ENCODE results near the gene DDX51. TPM values are rescaled to one million over a fixed set of nuclear protein-coding genes. Genes with fewer than 3 reads are reported as not detected.

The DDX51 gene
- total and polyA plus RNA-seq, 2 experiments from 2014 or later: 6.8 to 16.1 TPM

- Histone ChIP-seq H3K36me3 (replicated peaks; ENCODE audit: insufficient read depth, low read depth) (no peaks in the 10 kb centered on the region), H3K27ac (no peak overlapping the region), H3K4me1 (ENCODE audit: insufficient read depth) (no peaks in the 10 kb centered on the region), H3K27me3 (peaks cover 5% of the 10 kb centered on the region), H3K79me2 (no peaks in the 10 kb centered on the region), H3K9me3 (ENCODE audit: low read depth) (no peaks in the 10 kb centered on the region), H3K4me3 (no peak overlapping the region), H2AFZ (no peak overlapping the region), H3K4me2 (no peak overlapping the region), H4K20me1 (ENCODE audit: insufficient read depth, poor library complexity, severe bottlenecking) (no peaks in the 10 kb centered on the region), H3K9me2 (replicated peaks; ENCODE audit: insufficient read depth) (no peaks in the 10 kb centered on the region)
- 69% methylated on average over 13 of the region's 17 CpGs for WGBS (ENCODE audit: low lambda C conversion rate, missing lambda C conversion rate)
- DNase-seq (ENCODE audit: low spot score): no peak
- TF ChIP-seq EZH2 (IDR thresholded peaks at IDR 0.05; ENCODE audit: borderline replicate concordance) (no peak), EZH2phosphoT487 (IDR thresholded peaks at IDR 0.05; ENCODE audit: low read depth, severe bottlenecking, unreplicated experiment) (no peak), CTCF (IDR thresholded peaks at IDR 0.05; ENCODE audit: poor library complexity) (no peak)
Measured at GRCh38 chr12:132161796-132162507, 17.8 kb upstream of the DDX51 start.

DNA sequence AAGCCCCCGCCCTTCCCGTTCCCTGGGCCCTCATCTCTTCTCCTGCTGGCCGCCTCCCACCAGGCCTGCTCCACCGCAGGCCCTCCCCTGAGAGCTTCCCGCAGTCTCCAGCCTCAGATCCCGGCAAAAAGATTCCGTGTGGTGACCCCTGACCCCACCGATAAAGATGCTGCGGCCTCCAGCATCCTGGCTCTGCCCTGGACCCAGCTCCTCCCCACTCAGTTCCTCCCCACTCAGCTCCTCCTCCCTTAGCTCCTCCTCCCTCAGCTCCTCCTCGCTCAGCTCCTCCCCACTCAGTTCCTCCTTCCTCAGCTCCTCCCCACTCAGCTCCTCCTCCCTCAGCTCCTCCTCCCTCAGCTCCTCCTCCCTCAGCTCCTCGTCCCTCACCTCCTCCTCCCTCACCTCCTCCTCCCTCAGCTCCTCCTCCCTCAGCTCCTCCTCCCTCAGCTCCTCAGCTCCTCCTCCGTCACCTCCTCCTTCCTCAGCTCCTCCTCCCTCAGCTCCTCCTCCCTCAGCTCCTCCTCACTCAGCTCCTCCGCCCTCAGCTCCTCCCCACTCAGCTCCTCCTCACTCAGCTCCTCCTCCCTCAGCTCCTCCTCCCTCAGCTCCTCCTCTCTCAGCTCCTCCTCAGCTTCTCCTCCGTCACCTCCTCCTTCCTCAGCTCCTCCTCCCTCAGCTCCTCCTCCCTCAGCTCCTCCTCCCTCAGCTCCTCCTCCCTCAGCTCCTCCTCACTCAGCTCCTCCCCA is 17.1 kb upstream of the DDX51 start:
- WGBS (ENCODE audit: low lambda C conversion rate, missing lambda C conversion rate): 61% methylated on average over 7 of the region's 14 CpGs
- TF ChIP-seq CTCF (IDR thresholded peaks at IDR 0.05; ENCODE audit: poor library complexity): no peak
- TF ChIP-seq EZH2 (IDR thresholded peaks at IDR 0.05; ENCODE audit: borderline replicate concordance): no peak
- no peak for TF ChIP-seq EZH2phosphoT487 (IDR thresholded peaks at IDR 0.05; ENCODE audit: low read depth, severe bottlenecking, unreplicated experiment)
- H3K4me2 ChIP-seq: no peak overlapping the region

DNA sequence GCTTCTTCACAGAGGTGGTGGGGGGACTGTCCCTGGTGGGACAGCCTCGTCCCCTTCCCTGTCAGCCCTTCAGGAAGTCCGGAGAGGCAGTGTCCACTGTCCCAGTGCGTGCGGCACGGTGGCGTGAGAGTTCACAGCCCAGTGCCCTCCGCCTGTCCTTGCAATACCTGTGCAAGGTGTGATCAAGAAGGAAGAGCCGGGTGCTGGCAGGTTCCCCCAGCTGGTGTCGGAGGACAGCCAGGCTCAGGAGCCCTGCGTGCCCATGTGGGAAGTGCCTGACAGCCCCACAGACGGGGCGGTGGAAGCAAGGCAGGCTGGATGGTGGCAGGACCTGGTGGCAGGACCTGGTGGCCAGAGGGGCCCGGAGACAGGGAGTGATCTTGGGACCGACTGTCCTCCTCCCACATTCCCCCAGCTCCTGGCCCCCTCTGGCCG is 16.5 kb upstream of the DDX51 start:
- no peak for TF ChIP-seq EZH2 (IDR thresholded peaks at IDR 0.05; ENCODE audit: borderline replicate concordance)
- TF ChIP-seq CTCF (IDR thresholded peaks at IDR 0.05; ENCODE audit: poor library complexity): no peak
- TF ChIP-seq EZH2phosphoT487 (IDR thresholded peaks at IDR 0.05; ENCODE audit: low read depth, severe bottlenecking, unreplicated experiment): no peak
- Histone ChIP-seq H3K9me3 (ENCODE audit: low read depth) (no peaks in the 10 kb centered on the region), H3K9me2 (replicated peaks; ENCODE audit: insufficient read depth) (no peaks in the 10 kb centered on the region), H4K20me1 (ENCODE audit: insufficient read depth, poor library complexity, severe bottlenecking) (no peaks in the 10 kb centered on the region), H3K4me2 (no peak overlapping the region), H3K4me1 (ENCODE audit: insufficient read depth) (no peaks in the 10 kb centered on the region), H3K79me2 (no peaks in the 10 kb centered on the region), H3K27ac (no peak overlapping the region), H3K36me3 (replicated peaks; ENCODE audit: insufficient read depth, low read depth) (no peaks in the 10 kb centered on the region), H3K4me3 (no peak overlapping the region), H2AFZ (no peak overlapping the region), H3K27me3 (peaks cover 5% of the 10 kb centered on the region)
- no peak for DNase-seq (ENCODE audit: low spot score)
- 92% methylated on average over 10 of the region's 15 CpGs for WGBS (ENCODE audit: low lambda C conversion rate, missing lambda C conversion rate)

More for the DNA sequence above, 17.1 kb upstream of the DDX51 start:
- H2AFZ ChIP-seq: no peak overlapping the region
- H3K79me2 ChIP-seq: no peaks in the 10 kb centered on the region
- H3K9me2 ChIP-seq (replicated peaks; ENCODE audit: insufficient read depth): no peaks in the 10 kb centered on the region
- H3K36me3 ChIP-seq (replicated peaks; ENCODE audit: insufficient read depth, low read depth): no peaks in the 10 kb centered on the region
- peaks cover 5% of the 10 kb centered on the region for H3K27me3 ChIP-seq
- H3K27ac ChIP-seq: no peak overlapping the region
- H3K4me1 ChIP-seq (ENCODE audit: insufficient read depth): no peaks in the 10 kb centered on the region
- no peaks in the 10 kb centered on the region for H3K9me3 ChIP-seq (ENCODE audit: low read depth)
- H4K20me1 ChIP-seq (ENCODE audit: insufficient read depth, poor library complexity, severe bottlenecking): no peaks in the 10 kb centered on the region
- no peak for DNase-seq (ENCODE audit: low spot score)
- no peak overlapping the region for H3K4me3 ChIP-seq

Measured in hepatocyte (in vitro differentiated cells).